HG03442 (cell line): ENCODE measurements around the gene DCN.

Experiments
- ATAC-seq: cut with Tn5 transposase; IDR thresholded peaks from one replicate; pipeline ENCODE4 v1.9.1; 2021; ENCODE audit warnings: mild to moderate bottlenecking, moderate library complexity; ENCODE audit not compliant: unreplicated experiment

Gene DCN

DNA sequence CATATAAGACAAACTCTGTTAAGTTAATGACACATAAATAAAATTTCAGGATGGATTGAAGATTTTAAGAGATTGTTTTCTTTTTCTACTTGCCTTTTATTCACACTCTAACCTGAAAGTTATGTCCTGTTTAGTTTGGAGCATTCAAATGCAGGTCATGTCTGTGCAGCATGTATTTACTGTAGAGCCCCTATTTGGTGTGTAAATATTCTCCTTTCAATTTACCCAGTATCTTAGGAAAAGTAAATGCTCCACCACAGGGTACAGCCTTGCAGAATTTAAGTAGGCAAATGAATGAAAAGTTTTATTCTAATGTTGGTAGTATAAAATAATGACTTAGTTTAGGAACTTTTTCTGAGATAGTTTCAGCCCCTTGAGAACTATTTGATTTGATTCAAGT lies 6.2 kb upstream of the DCN start:
- no peak for ATAC-seq

DNA sequence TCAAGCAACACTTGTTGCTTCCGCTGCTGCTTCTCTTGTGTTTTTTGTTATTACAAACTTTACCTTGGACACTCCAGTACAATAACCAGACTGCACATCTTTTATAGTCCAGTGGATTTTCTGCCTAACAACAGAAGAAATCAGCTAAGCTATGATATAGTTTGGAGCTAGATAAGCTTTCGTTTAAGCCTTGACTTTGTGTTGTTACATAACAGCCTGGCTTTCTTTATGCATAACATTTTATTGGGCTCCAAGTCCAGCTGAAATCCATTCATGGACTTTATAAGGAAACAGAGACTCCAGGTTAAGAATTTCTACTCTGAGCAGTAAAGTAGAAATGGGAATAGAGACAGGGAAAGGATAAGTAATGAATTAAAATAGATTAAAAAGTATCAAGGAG lies 3.5 kb upstream of the DCN start:
- ATAC-seq = no peak

- no peak for ATAC-seq
These were observed 2.8 kb upstream of the DCN start for GRCh38 chr12:91185421-91185820.

DNA sequence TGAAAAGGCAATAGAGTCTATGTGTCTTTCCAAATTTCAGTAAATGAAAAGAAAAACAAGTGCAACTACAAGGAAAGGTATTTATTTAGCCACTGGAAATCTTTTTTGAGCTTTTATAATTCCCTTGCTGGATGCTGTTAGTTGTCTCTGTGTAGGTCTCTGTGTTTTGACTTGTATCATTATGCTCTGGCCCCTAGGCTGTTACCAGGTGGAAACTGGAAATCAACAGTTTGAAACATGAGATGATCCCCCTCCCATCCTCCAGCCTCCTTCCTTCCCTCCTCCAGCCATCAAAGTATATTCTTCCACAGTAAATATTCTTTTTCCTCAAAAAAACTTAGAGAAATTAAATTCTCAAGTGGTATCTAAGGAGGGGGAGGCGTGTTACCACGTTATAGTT lies 934 bp upstream of the DCN start:
- no peak for ATAC-seq

DNA sequence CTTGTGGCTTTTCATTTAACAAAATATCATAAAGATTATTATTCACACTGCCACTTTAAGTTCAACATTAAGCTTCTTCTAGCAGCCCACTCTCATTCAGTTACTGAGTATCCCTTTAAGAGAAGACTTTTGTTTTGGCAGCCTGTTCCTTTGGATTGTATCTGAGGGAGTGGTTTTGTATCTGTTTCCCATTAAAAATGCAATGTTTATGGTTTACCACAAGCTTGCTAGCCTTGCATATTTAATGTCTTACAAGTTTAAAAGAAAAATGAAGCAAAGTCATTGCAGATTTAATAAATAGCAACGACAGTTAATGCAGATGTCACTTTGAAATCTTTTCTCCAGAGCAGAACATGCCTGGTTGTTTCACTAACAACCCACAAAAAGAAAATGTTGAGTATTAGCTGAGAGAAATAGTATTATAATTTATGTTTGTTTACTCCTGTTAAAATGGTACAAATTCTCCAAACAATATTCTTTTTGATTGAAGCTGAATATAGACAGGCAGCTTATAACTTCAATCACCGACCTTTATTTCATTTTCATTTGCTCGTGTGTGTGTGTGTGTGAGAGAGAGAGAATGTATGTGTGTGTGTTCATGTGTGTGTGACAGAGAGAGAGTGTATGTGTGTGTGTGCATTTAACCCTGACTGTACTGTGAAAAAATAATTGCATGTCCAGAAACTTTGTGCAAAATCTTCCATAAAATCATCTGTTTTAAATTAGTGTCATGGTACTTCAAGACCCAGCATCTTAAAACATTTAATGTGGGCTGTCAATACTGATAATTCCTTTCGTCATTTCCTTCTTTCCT lies 1.8 kb downstream of the DCN start:
- ATAC-seq = no peak

- ATAC-seq = no peak
These were observed 2.6 kb downstream of the DCN start for GRCh38 chr12:91179966-91180561.

DNA sequence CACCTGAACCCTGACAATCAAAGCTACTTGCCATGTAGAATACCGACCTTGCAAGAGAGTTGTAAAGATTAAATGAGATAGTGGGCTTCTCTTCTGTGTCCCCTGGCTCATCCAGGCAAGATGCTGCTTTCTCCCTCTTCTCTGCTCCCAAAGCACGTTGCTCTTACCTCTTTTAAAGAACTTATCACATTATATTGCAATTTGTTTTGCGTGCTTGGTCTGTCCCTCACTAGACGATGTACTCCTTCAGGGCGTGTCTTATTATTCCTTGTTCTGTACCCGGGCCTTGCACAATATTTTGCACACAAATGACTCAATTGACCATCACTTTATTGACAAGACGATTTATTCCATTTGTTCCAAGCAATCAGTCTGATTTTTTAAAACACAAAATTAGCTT lies 3.3 kb downstream of the DCN start:
- ATAC-seq = no peak

DNA sequence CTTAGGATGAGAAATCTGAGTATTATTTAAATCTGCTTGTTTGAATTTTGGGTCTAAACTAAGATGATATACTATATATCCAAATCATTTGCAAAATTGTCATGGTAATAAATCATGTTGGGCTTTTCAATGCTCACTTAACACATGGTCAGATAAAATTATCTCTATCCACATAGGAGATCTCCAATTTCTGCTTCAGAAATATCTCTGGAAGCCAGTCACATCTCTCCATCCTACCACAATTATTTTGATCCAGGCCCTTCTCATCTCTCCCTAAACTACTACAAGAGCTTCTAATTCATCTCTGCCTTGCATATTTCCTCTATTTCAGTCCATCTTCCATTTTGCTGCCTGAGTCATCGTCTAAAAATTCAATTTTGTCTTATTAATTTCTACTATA lies 3.8 kb downstream of the DCN start:
- ATAC-seq = no peak

DNA sequence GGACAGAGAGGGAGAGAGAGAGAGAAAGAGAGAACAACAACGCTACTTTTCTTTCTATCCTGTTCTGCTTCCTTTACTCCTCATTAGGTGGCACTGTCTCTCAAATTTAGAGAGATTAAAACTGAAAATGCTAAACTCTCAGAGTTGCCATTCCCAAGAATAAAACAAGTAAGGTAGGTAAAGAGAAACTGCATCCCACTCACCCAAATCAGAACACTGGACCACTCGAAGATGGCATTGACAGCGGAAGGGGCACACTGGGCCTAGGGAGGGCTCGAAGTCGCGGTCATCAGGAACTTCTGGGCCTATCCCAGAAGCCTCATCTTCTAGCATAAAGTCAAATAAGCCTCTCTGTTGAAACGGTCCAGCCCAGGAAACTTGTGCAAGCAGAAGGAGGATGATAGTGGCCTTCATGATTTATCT lies 4.5 kb downstream of the DCN start:
- ATAC-seq = no peak

DNA sequence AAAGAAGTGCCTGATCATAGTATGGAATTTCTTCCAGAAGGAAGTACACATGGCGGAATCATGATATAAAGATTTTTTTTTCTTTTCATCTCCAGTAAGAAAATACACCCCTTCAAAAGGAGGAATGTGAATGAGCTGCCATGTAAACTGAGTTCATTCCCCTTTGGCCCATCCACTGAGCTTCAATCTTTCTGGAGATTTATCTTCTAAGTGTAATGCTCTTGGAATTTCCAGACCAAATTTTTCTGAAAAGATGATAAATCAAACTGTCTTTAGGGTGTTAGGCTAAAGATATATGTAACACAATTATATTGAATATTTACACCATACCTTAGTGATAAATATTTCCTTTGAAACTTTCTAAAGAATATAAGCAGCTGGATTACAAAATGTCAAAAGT lies 5.2 kb downstream of the DCN start:
- no peak for ATAC-seq

- ATAC-seq = no peak
These were observed 5.7 kb downstream of the DCN start for GRCh38 chr12:91176915-91177314.

DNA sequence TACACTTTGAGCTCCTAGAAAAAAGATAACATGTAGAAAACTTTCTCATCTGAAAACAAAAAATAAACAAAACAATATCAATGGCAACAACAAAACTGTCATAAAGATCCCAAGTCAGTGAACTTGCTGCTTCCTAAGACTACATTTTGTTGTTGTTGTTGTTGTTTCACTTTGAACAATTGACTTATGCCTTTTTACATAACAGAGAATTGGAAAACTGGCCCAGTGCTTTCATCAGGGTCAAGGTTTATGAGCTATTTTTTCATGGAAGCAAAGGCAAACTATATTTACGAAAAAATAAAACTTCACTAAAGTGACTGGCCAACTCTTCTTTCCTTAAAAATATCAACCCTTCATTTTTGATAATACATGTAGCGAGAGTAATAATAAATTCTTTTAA lies 6.3 kb downstream of the DCN start:
- no peak for ATAC-seq

DNA sequence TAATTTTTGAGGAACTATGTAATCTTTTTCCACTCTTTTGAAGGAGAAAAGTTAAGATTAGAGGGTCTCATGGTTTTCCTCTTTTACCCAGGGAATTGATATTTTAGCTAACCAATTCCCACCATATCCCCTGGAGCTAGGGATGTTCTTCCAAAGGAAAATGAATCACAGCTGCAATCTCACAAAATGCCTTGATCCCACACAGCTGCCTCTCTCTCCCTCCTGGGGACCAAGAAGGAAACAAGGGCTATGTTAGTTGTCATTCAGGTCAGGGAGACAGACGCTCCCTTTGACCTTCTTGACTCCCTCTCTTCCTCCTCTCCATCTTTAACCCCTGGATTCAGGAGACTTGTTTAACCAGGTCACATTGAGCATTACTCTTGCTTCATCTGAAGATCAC lies 9.5 kb downstream of the DCN start:
- no peak for ATAC-seq

DNA sequence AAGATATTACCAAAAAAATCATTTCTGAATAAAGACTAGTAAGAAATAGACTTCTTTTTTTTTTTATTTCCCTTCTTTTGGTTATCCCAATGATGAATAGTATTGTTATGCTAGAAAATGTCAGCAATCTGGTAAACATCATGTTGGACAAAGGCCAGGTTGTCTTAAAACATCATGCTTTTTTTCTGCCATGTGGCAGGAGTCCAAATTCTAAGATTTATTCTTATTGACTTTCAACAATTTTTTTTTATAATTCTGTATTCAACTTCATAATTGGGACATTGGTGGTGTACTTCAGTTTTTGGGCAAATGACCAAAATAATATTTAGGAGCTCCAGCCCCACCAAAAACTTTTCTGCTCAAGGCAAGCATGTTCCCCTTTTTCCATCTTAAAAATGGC lies 10.5 kb downstream of the DCN start:
- ATAC-seq = no peak

- no peak for ATAC-seq
These were observed 11.1 kb downstream of the DCN start for GRCh38 chr12:91171476-91171875.

DNA sequence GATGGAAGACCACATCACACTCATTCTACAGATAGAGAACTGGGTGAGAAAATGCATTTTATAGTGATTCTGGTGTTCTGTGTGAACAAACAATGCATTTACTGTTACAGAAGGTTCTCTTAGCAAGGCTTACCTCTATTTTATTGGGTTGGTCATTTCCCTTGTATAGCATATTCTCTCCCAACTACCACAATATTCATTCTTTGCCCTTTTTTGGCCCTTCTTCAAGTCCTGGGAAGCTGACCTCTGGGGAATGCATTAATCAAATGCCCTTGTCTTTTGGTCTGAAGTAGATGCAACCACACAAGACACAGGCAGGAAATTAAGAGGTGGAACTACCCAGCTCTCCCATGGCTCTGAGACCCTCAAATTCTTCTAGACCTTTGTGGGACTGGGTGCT lies 19.5 kb downstream of the DCN start:
- ATAC-seq = no peak

DNA sequence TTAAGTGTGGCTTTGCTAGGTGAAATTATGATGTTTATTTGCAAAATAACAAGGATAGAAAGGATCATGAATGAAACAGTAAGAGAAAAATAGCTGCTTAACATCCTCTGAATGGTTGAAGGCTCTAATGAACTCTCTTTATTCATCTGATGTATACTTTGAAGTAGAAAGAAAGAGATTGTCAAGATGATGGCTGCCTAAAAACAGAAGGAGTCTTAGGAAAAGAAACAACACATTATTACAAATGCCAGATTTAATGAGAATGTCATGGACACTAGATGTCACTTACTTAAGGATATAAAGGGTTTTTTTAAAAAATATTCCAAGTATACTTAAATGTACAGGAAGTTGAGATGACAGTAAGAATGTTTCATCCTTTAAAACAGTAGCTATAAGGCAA lies 21.6 kb downstream of the DCN start:
- no peak for ATAC-seq

DNA sequence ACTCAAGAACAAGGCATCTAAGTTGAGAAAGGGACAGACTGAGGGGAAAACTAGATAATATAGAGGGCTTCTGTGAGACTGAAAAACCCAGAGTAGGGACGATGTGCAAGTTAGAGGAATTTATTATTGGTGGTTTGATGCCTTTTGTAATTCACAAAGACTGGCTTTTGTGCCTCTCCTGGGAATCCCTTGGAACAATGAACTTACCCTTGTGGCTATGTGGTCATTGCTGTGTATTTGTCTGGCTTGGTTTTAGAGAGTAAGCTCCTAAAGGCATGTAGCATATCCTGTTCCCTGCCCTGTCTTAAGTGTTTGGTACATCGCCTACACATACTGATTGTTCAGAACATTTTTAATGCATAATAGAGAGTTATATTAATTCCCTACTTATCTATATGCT lies 26.6 kb downstream of the DCN start:
- ATAC-seq = no peak

GRCh38 chr12:91154131-91154530 lies 28.5 kb downstream of the DCN start:
- ATAC-seq = no peak

GRCh38 chr12:91144053-91144452 lies 38.6 kb downstream of the DCN start:
- no peak for ATAC-seq

- no peak for ATAC-seq
These were observed 39.4 kb downstream of the DCN start for GRCh38 chr12:91143206-91143605.

GRCh38 chr12:91142221-91142631 lies 40.4 kb downstream of the DCN start:
- no peak for ATAC-seq
